ENCODE data around the gene CD300LG. TPM values are rescaled to one million over a fixed set of nuclear protein-coding genes. Genes with fewer than 3 reads are reported as not detected.
"Not testable (repeated sequence)": the region's sequence is repeated elsewhere in the genome, so short reads cannot be mapped to it uniquely, and the experiment has no call there.

Gene CD300LG
- total and polyA plus RNA-seq, 4 donors = 1.1 to 6.8 (median 2.5) TPM

DNA sequence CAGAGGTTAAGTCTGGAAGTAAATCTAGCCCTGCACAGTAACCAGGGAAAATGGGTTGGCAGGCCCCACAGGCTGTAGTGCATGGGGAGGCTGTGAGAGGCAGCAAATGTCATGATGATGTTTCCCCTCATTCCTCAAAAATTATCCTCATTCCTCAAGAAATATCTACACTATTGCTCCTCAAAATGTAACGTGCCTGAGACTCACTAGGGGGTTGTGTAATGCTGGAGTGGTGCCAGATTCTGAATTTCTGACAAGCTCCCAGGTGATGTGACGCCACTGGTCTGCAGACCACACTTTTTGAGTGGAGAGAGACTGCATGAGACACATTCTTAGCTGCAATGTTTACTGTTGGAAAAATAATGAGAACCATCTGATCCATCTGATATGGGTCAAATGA, 12.9 kb upstream of the CD300LG start:
- 23 to 51% methylated on average over 2 of the region's 2 CpGs for WGBS, 2 donors
- no peaks in the 10 kb centered on the region for H3K9me3 ChIP-seq (ENCODE audit: control insufficient read depth in 4 of 4, insufficient read depth in 3 of 4, low read length in 3 of 4)
- H3K4me1 ChIP-seq (ENCODE audit: control insufficient read depth in 5 of 5, insufficient read depth in 5 of 5, low read length in 5 of 5) = peaks cover 0 to 16% (median 4%) of the 10 kb centered on the region in 5 donors
- no peak overlapping the region for H3K27ac ChIP-seq (ENCODE audit: low read depth in 1 of 2, low read length in 1 of 2)
- peaks cover 0 to 8% (median under 1%) of the 10 kb centered on the region in 4 donors for H3K36me3 ChIP-seq (ENCODE audit: control insufficient read depth in 4 of 4, insufficient read depth in 4 of 4, low read length in 4 of 4)
- no peak overlapping the region for H3K4me3 ChIP-seq
- TF ChIP-seq, protein P1, sequence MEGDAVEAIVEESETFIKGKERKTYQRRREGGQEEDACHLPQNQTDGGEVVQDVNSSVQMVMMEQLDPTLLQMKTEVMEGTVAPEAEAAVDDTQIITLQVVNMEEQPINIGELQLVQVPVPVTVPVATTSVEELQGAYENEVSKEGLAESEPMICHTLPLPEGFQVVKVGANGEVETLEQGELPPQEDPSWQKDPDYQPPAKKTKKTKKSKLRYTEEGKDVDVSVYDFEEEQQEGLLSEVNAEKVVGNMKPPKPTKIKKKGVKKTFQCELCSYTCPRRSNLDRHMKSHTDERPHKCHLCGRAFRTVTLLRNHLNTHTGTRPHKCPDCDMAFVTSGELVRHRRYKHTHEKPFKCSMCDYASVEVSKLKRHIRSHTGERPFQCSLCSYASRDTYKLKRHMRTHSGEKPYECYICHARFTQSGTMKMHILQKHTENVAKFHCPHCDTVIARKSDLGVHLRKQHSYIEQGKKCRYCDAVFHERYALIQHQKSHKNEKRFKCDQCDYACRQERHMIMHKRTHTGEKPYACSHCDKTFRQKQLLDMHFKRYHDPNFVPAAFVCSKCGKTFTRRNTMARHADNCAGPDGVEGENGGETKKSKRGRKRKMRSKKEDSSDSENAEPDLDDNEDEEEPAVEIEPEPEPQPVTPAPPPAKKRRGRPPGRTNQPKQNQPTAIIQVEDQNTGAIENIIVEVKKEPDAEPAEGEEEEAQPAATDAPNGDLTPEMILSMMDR (IDR thresholded peaks at IDR 0.05; ENCODE audit: control extremely low read depth, extremely low read depth) = no peak
- no peak overlapping the region for H3K9ac ChIP-seq (ENCODE audit: insufficient read depth in 1 of 2, low read length in 2 of 2)
- H3K27me3 ChIP-seq (ENCODE audit: control insufficient read depth in 3 of 3, insufficient read depth in 3 of 3, low read length in 2 of 3) = no peaks in the 10 kb centered on the region
- ATAC-seq (ENCODE audit: insufficient read depth, low FRiP score) (no peak), DNase-seq (peak in 2 of 3 donors; percentile 14 to 36)

DNA sequence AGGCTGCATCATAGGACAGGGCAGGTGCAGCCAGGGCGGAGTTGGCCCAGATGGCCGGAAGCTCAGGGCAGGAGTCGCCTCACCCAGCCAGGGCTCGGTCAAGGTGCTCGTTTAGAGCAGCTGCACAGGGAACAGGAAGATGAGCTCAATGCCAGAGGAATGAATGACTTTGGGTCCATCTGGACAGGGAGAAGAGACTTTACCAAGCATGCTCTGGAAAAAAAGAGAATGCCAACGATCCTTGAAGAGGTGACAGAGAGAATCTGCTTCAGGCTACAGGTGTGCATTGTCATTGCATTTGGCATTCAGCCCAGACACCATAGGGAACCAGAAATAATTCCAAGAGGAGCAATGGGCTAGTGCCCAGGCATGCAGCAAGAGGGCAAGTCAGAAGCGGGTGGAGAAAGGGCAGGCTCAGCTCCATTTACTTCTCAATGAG, 7.3 kb upstream of the CD300LG start:
- peaks cover 0 to 4% (median 0%) of the 10 kb centered on the region in 3 donors for H3K27me3 ChIP-seq (ENCODE audit: control insufficient read depth in 3 of 3, insufficient read depth in 3 of 3, low read length in 2 of 3)
- TF ChIP-seq, protein P1 (IDR thresholded peaks at IDR 0.05; ENCODE audit: control extremely low read depth, extremely low read depth) = no peak
- DNase-seq (no peak), ATAC-seq (ENCODE audit: insufficient read depth, low FRiP score) (peak; percentile 45)
- H3K4me1 ChIP-seq (ENCODE audit: control insufficient read depth in 5 of 5, insufficient read depth in 5 of 5, low read length in 5 of 5) = peaks cover 0 to 5% (median 0%) of the 10 kb centered on the region in 5 donors
- H3K27ac ChIP-seq (ENCODE audit: low read depth in 1 of 2, low read length in 1 of 2) = peak overlapping the region in 1 of 2 donors; percentile 24
- H3K9me3 ChIP-seq (ENCODE audit: control insufficient read depth in 4 of 4, insufficient read depth in 3 of 4, low read length in 3 of 4) = no peaks in the 10 kb centered on the region
- no peak overlapping the region for H3K4me3 ChIP-seq
- 46 to 61% methylated on average over 7 of the region's 7 CpGs for WGBS, 2 donors
- no peak overlapping the region for H3K9ac ChIP-seq (ENCODE audit: insufficient read depth in 1 of 2, low read length in 2 of 2)
- no peaks in the 10 kb centered on the region for H3K36me3 ChIP-seq (ENCODE audit: control insufficient read depth in 4 of 4, insufficient read depth in 4 of 4, low read length in 4 of 4)

DNA sequence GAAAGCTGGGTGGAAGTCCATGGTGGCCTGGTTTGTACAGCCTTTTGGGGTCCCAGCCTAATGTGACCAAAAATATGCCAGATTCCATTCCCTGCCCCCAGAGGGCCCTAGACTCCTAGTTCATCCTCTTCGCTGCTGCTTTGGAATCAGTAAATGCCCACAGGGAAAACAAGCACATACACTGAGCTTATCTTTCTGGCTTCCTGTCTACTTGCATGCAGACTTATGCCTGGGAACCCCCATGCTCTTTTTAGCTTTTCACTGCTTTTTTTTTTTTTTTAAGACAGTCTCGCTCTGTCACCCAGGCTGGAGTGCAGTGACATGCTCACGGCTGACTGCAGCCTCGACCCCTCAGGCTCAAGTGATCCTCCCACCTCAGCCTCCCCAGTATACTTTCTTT, 6.2 kb upstream of the CD300LG start:
- ATAC-seq (ENCODE audit: insufficient read depth, low FRiP score) (no peak), DNase-seq (peak in 2 of 3 donors; percentile 37 to 47)
- Histone ChIP-seq H3K27me3 (ENCODE audit: control insufficient read depth in 3 of 3, insufficient read depth in 3 of 3, low read length in 2 of 3) (peaks cover 0 to 4% (median 0%) of the 10 kb centered on the region in 3 donors), H3K27ac (ENCODE audit: low read depth in 1 of 2, low read length in 1 of 2) (no peak overlapping the region), H3K36me3 (ENCODE audit: control insufficient read depth in 4 of 4, insufficient read depth in 4 of 4, low read length in 4 of 4) (no peaks in the 10 kb centered on the region), H3K9ac (ENCODE audit: insufficient read depth in 1 of 2, low read length in 2 of 2) (no peak overlapping the region), H3K9me3 (ENCODE audit: control insufficient read depth in 4 of 4, insufficient read depth in 3 of 4, low read length in 3 of 4) (no peaks in the 10 kb centered on the region), H3K4me3 (no peak overlapping the region), H3K4me1 (ENCODE audit: control insufficient read depth in 5 of 5, insufficient read depth in 5 of 5, low read length in 5 of 5) (peaks cover 0 to 5% (median 0%) of the 10 kb centered on the region in 5 donors)
- 48 to 61% methylated on average over 4 of the region's 4 CpGs for WGBS, 2 donors
- TF ChIP-seq, protein P1 (IDR thresholded peaks at IDR 0.05; ENCODE audit: control extremely low read depth, extremely low read depth) = no peak

DNA sequence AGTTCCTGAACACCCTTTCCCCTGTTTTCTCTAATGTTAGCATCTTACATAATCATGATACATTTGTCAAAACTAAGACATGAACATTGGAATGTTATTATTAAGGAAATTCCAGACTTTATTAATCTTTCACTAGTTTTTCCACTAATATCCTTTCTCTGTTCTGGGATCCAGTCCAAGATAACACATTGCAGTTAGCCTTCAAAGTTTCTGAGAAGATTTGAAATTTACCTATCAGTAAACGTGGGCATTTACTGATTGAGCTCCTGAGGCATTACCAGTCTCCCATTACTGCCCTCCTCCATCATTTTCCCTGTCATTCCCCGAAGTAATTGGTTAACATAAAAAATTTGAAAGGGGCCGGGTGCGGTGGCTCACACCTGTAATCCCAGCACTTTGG, 5.7 kb upstream of the CD300LG start:
- Histone ChIP-seq H3K9ac (ENCODE audit: insufficient read depth in 1 of 2, low read length in 2 of 2) (no peak overlapping the region), H3K4me3 (no peak overlapping the region), H3K4me1 (ENCODE audit: control insufficient read depth in 5 of 5, insufficient read depth in 5 of 5, low read length in 5 of 5) (peaks cover 0 to 5% (median 0%) of the 10 kb centered on the region in 5 donors), H3K27ac (ENCODE audit: low read depth in 1 of 2, low read length in 1 of 2) (no peak overlapping the region), H3K9me3 (ENCODE audit: control insufficient read depth in 4 of 4, insufficient read depth in 3 of 4, low read length in 3 of 4) (no peaks in the 10 kb centered on the region), H3K36me3 (ENCODE audit: control insufficient read depth in 4 of 4, insufficient read depth in 4 of 4, low read length in 4 of 4) (no peaks in the 10 kb centered on the region), H3K27me3 (ENCODE audit: control insufficient read depth in 3 of 3, insufficient read depth in 3 of 3, low read length in 2 of 3) (peaks cover 0 to 4% (median 0%) of the 10 kb centered on the region in 3 donors)
- TF ChIP-seq, protein P1 (IDR thresholded peaks at IDR 0.05; ENCODE audit: control extremely low read depth, extremely low read depth) = no peak
- ATAC-seq (ENCODE audit: insufficient read depth, low FRiP score) (no peak), DNase-seq (no peak)
- 71 to 86% methylated on average over 4 of the region's 4 CpGs for WGBS, 2 donors

DNA sequence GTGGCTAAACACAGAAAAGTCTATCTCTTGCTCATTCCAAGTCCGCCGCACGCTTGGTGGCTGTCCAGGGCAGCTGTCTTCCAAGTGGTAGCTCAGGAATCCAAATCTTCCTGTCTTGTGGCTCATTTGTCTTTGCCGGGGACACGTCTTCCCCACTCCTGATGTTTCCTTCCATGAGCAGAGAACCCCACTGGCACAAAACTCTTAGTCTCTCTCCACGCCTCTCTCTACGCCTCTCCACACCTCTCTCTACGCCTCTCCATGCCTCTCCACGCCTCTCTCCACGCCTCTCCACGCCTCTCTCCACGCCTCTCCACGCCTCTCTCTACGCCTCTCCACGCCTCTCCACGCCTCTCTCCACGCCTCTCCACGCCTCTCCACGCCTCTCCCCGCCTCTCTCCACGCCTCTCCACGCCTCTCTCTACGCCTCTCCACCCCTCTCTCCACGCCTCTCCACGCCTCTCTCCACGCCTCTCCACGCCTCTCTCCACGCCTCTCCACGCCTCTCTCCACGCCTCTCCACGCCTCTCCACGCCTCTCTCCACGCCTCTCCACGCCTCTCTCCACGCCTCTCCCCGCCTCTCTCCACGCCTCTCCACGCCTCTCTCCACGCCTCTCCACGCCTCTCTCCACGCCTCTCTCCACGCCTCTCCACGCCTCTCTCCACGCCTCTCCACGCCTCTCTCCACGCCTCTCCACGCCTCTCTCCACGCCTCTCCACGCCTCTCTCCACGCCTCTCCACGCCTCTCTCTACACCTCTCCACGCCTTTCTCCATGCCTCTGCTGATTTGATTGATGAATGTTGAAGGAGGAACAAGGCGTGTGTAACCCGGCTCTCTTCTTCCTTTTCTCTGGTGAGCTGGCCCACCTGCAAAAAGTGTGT, 4.6 kb upstream of the CD300LG start:
- not testable (repeated sequence) for H3K36me3 ChIP-seq (ENCODE audit: control insufficient read depth in 4 of 4, insufficient read depth in 4 of 4, low read length in 4 of 4); H3K9me3 ChIP-seq (ENCODE audit: control insufficient read depth in 4 of 4, insufficient read depth in 3 of 4, low read length in 3 of 4); H3K4me3 ChIP-seq; ATAC-seq (ENCODE audit: insufficient read depth, low FRiP score); H3K27ac ChIP-seq (ENCODE audit: low read depth in 1 of 2, low read length in 1 of 2); H3K27me3 ChIP-seq (ENCODE audit: control insufficient read depth in 3 of 3, insufficient read depth in 3 of 3, low read length in 2 of 3); H3K9ac ChIP-seq (ENCODE audit: insufficient read depth in 1 of 2, low read length in 2 of 2); H3K4me1 ChIP-seq (ENCODE audit: control insufficient read depth in 5 of 5, insufficient read depth in 5 of 5, low read length in 5 of 5)
- WGBS, 2 donors = 50 to 77% methylated on average over 42 to 54 of the region's 54 CpGs
- peak in 1 of 3 donors; percentile 25 for DNase-seq
